Suprapubic skin (tissue), 4 donors: ENCODE measurements around the gene TCF7L2. TPM values are rescaled to one million over a fixed set of nuclear protein-coding genes. Genes with fewer than 3 reads are reported as not detected.

Experiments
- DNase-seq, 2 donors: peaks; one replicate each; pipeline ENCODE4 v3.0.0-alpha.2; 2019; ENCODE audit warnings: low spot score in 2 of 2
- H3K27ac ChIP-seq: fragments of 200-600 bp; sonication (generic); one replicate; pipeline ENCODE4 v1.5.1; 2019
- H3K27me3 ChIP-seq: fragments of 200-600 bp; sonication (generic); one replicate; pipeline ENCODE4 v1.5.1; 2019
- H3K36me3 ChIP-seq: fragments of 200-600 bp; sonication (generic); one replicate; pipeline ENCODE4 v1.5.1; 2019
- H3K4me1 ChIP-seq: fragments of 200-600 bp; sonication (generic); one replicate; pipeline ENCODE4 v1.5.1; 2019
- H3K4me3 ChIP-seq: fragments of 200-600 bp; sonication (generic); one replicate; pipeline ENCODE4 v1.5.1; 2019; ENCODE audit warnings: mild to moderate bottlenecking
- H3K9me3 ChIP-seq: fragments of 200-600 bp; sonication (generic); one replicate; pipeline ENCODE4 v1.5.1; 2019
- CTCF ChIP-seq, 2 donors: fragments of 200-600 bp in 1 of 2; fragments of 450-650 bp in 1 of 2; sonication (generic) in 1 of 2; IDR thresholded peaks; one replicate each; pipeline ENCODE4 v1.5.1; 2016 to 2019; ENCODE audit warnings: antibody characterized with exemption in 2 of 2, mild to moderate bottlenecking in 1 of 2, moderate library complexity in 1 of 2
- EP300 ChIP-seq: sonication (generic); formaldehyde crosslinking; IDR thresholded peaks from one replicate; pipeline ENCODE4 v1.6.1; 2017; ENCODE audit warnings: antibody characterized with exemption
- POLR2A ChIP-seq, 2 donors: fragments of 450-650 bp; IDR thresholded peaks; one replicate each; pipeline ENCODE4 v1.6.1; 2017; ENCODE audit warnings: antibody characterized with exemption in 2 of 2, mild to moderate bottlenecking in 2 of 2, moderate library complexity in 2 of 2
- POLR2AphosphoS5 ChIP-seq, 3 donors: sonication (generic); formaldehyde crosslinking; IDR thresholded peaks; one replicate each; pipeline ENCODE4 v1.6.1; 2017; ENCODE audit warnings: antibody characterized with exemption in 3 of 3
- WGBS: methylation state at CpG from one replicate; pipeline ENCODE4 v1.1.5; 2018; 5-methylcytosine and 5-hydroxymethylcytosine counted together
- total RNA-seq, 4 donors: library from RNA; depleted of rRNA; stranded (reverse); fragments of >200 nt; gene quantifications; one replicate each; pipeline ENCODE4 v1.1.0, GENCODE V29; 2016

TCF7L2 gene
- total RNA-seq, 4 donors from 2014 or later: 9.9 to 23.3 (median 15.2) TPM

- DNase-seq: no peak
- no peaks in the 10 kb centered on the region for H3K36me3 ChIP-seq
- no peak overlapping the region for H3K4me3 ChIP-seq
- 83% methylated on average over 10 of the region's 10 CpGs for WGBS
- H3K9me3 ChIP-seq: no peaks in the 10 kb centered on the region
- H3K27ac ChIP-seq: no peak overlapping the region
- no peaks in the 10 kb centered on the region for H3K27me3 ChIP-seq
- H3K4me1 ChIP-seq: peaks cover 51% of the 10 kb centered on the region
- TF ChIP-seq POLR2AphosphoS5 (IDR thresholded peaks at IDR 0.05) (no peak), CTCF (IDR thresholded peaks at IDR 0.05) (no peak), POLR2A (IDR thresholded peaks at IDR 0.05) (no peak), EP300 (no peak)
Measured at GRCh38 chr10:113045147-113046055, 95.4 kb downstream of the TCF7L2 start.

- Histone ChIP-seq H3K4me3 (no peak overlapping the region), H3K36me3 (no peaks in the 10 kb centered on the region), H3K4me1 (peaks cover 58% of the 10 kb centered on the region), H3K27me3 (no peaks in the 10 kb centered on the region), H3K27ac (no peak overlapping the region), H3K9me3 (no peaks in the 10 kb centered on the region)
- WGBS: 51% methylated on average over 4 of the region's 4 CpGs
- TF ChIP-seq POLR2A (IDR thresholded peaks at IDR 0.05) (no peak), CTCF (IDR thresholded peaks at IDR 0.05) (no peak), EP300 (no peak), POLR2AphosphoS5 (IDR thresholded peaks at IDR 0.05) (no peak)
- no peak for DNase-seq
Measured at GRCh38 chr10:113047151-113047550, 97.1 kb downstream of the TCF7L2 start.

GRCh38 chr10:113047605-113047962 lies 97.5 kb downstream of the TCF7L2 start:
- DNase-seq: no peak
- Histone ChIP-seq H3K4me3 (no peak overlapping the region), H3K36me3 (no peaks in the 10 kb centered on the region), H3K4me1 (peaks cover 58% of the 10 kb centered on the region), H3K27me3 (no peaks in the 10 kb centered on the region), H3K9me3 (no peaks in the 10 kb centered on the region), H3K27ac (peak overlapping the region; percentile 52)
- TF ChIP-seq POLR2AphosphoS5 (IDR thresholded peaks at IDR 0.05) (no peak), CTCF (IDR thresholded peaks at IDR 0.05) (no peak), POLR2A (IDR thresholded peaks at IDR 0.05) (no peak), EP300 (no peak)
- 68% methylated on average over 5 of the region's 5 CpGs for WGBS

GRCh38 chr10:113047963-113048781 lies 98.1 kb downstream of the TCF7L2 start:
- DNase-seq: no peak
- Histone ChIP-seq H3K4me1 (peaks cover 59% of the 10 kb centered on the region), H3K27me3 (no peaks in the 10 kb centered on the region), H3K36me3 (no peaks in the 10 kb centered on the region), H3K27ac (peak overlapping the region; percentile 52), H3K9me3 (no peaks in the 10 kb centered on the region), H3K4me3 (no peak overlapping the region)
- WGBS: 77% methylated on average over 13 of the region's 13 CpGs
- TF ChIP-seq POLR2A (IDR thresholded peaks at IDR 0.05) (no peak), CTCF (IDR thresholded peaks at IDR 0.05) (no peak), EP300 (no peak), POLR2AphosphoS5 (IDR thresholded peaks at IDR 0.05) (no peak)

- H3K27me3 ChIP-seq: no peaks in the 10 kb centered on the region
- H3K9me3 ChIP-seq: no peaks in the 10 kb centered on the region
- 78% methylated on average over 4 of the region's 5 CpGs for WGBS
- H3K36me3 ChIP-seq: no peaks in the 10 kb centered on the region
- TF ChIP-seq CTCF (IDR thresholded peaks at IDR 0.05) (no peak), POLR2A (IDR thresholded peaks at IDR 0.05) (no peak), POLR2AphosphoS5 (IDR thresholded peaks at IDR 0.05) (no peak), EP300 (no peak)
- H3K4me3 ChIP-seq: no peak overlapping the region
- no peak overlapping the region for H3K27ac ChIP-seq
- peaks cover 55% of the 10 kb centered on the region for H3K4me1 ChIP-seq
- no peak for DNase-seq
Measured at GRCh38 chr10:113049881-113050280, 99.8 kb downstream of the TCF7L2 start.
